Measurements from ENCODE around the gene ARHGAP40.

DNA sequence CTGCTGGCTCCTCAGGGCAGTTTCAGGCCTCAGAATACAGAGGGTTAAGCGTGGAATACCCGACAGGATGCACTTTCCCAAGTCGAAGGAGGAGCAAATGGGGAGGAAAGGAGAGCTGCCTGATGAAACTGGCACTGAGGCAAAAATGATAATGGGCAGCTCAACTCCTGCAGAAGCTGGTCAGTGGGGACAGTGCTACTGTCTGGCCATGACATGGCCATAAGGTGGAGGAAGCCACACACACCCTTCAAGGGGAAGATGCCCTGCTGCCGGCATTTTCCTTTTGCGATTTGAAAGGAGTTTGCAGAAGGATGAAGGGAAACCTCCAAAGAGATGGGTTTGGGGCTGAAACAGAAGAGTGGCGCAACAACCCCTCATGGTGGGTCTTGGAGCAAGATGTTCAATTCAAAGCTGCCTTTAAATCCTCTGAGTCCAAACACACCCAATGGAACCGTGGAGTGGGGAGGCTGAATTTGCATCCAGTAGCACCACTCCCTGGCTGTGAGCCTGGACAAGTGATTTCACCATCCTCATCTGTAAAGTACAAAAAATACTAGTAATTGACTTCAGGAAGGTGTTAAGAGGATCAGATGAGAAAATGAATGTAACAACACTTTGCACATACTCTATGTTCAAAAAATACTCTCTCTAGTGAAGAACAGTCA is 17.4 kb upstream of the ARHGAP40 start:
- TF ChIP-seq EZH2 (IDR thresholded peaks at IDR 0.05; ENCODE audit: insufficient read depth, poor library complexity, severe bottlenecking) (no peak), EZH2phosphoT487 (IDR thresholded peaks at IDR 0.05; ENCODE audit: insufficient read depth, low read depth) (no peak)

Data from GM23248 (cell line).